Endothelial cell (in vitro differentiated cells): ENCODE measurements around the gene RFX7. TPM values are rescaled to one million over a fixed set of nuclear protein-coding genes. Genes with fewer than 3 reads are reported as not detected.

Experiments used
- DNase-seq: peaks from one replicate; pipeline ENCODE4 v3.0.0; 2021; ENCODE audit warnings: low spot score
- H3K27ac Mint-ChIP-seq: one replicate; pipeline ENCODE4 v1.8.0; 2021; ENCODE audit warnings: mixed read lengths, inconsistent platforms; ENCODE audit not compliant: unreplicated experiment
- H3K27me3 Mint-ChIP-seq: one replicate; pipeline ENCODE4 v1.8.0; 2021; ENCODE audit warnings: mild to moderate bottlenecking, moderate library complexity, mixed read lengths, inconsistent platforms; ENCODE audit not compliant: unreplicated experiment
- H3K36me3 Mint-ChIP-seq: one replicate; pipeline ENCODE4 v1.8.0; 2021; ENCODE audit warnings: mild to moderate bottlenecking, low read depth, mixed read lengths, inconsistent platforms; ENCODE audit not compliant: unreplicated experiment
- H3K4me1 Mint-ChIP-seq: one replicate; pipeline ENCODE4 v1.8.0; 2021; ENCODE audit warnings: mild to moderate bottlenecking, mixed read lengths, inconsistent platforms; ENCODE audit not compliant: unreplicated experiment
- H3K4me3 Mint-ChIP-seq: one replicate; pipeline ENCODE4 v1.8.0; 2021; ENCODE audit warnings: mild to moderate bottlenecking, mixed read lengths, inconsistent platforms; ENCODE audit not compliant: unreplicated experiment
- H3K9me3 Mint-ChIP-seq: one replicate; pipeline ENCODE4 v1.8.0; 2021; ENCODE audit warnings: mixed read lengths, inconsistent platforms; ENCODE audit not compliant: unreplicated experiment
- total RNA-seq: library from RNA; stranded (reverse); fragmentation: NEBNext Ultra II Directional; extraction: Animal tissue kit (Norgen Biotek cat#: 25700); gene quantifications from one replicate; pipeline ENCODE4 v1.2.1, GENCODE V29; 2021; ENCODE audit not compliant: unreplicated experiment
- TF ChIP-seq, protein P1 (sequence below): fragments of 200-600 bp; sonication (generic); IDR thresholded peaks from one replicate; pipeline ENCODE4 v1.5.0; 2021; ENCODE audit warnings: antibody characterized with exemption; ENCODE audit not compliant: unreplicated experiment

Gene RFX7
- total RNA-seq, 1 donor from 2014 or later: 37.7 TPM

DNA sequence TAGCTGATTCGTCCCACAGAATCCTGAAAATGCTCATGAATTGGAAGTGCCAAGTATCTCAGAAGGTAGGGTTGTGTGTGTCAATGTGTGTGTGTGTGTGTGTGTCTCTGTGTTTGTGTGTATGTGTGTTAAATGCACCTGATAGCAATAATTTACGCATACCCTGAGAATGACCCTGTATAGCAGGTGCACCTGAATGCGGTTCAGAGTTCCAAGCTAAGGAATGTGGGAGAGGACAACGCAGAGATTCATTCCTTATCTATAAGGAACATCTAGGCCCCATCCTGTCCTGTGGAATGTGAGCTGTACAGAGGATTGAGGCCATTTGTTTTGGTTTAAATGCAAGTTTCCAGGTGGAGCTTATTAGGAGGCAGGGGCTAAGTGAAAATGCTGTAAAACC lies 201.2 kb downstream of the RFX7 start:
- Mint-ChIP-seq H3K36me3 (no peaks in the 10 kb centered on the region), H3K4me1 (peaks cover 10% of the 10 kb centered on the region), H3K4me3 (no peak overlapping the region), H3K27ac (no peak overlapping the region), H3K9me3 (no peaks in the 10 kb centered on the region), H3K27me3 (peaks cover 4% of the 10 kb centered on the region)
- no peak for DNase-seq
- TF ChIP-seq, protein P1, sequence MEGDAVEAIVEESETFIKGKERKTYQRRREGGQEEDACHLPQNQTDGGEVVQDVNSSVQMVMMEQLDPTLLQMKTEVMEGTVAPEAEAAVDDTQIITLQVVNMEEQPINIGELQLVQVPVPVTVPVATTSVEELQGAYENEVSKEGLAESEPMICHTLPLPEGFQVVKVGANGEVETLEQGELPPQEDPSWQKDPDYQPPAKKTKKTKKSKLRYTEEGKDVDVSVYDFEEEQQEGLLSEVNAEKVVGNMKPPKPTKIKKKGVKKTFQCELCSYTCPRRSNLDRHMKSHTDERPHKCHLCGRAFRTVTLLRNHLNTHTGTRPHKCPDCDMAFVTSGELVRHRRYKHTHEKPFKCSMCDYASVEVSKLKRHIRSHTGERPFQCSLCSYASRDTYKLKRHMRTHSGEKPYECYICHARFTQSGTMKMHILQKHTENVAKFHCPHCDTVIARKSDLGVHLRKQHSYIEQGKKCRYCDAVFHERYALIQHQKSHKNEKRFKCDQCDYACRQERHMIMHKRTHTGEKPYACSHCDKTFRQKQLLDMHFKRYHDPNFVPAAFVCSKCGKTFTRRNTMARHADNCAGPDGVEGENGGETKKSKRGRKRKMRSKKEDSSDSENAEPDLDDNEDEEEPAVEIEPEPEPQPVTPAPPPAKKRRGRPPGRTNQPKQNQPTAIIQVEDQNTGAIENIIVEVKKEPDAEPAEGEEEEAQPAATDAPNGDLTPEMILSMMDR: no peak

DNA sequence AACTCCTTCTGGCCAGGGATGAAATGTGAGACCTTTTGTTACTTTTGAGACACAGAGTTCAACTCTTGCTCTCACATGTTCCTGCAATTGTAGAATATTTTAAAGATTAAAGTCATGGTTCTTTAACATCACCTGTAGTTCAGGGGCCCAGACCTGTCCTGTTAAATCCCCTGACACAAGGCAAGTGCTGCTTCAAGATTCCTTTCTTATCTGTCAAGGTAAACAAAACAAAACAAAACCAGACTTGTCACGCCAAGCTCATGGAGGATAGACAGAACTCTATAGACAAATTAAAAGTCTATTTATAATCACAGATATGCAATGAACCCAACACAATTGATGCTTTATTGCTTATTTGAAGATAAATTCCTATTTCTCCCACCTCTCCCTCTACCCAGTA lies 201.6 kb downstream of the RFX7 start:
- TF ChIP-seq, protein P1: no peak
- Mint-ChIP-seq H3K27ac (no peak overlapping the region), H3K27me3 (peaks cover 3% of the 10 kb centered on the region), H3K4me3 (no peak overlapping the region), H3K9me3 (no peaks in the 10 kb centered on the region), H3K4me1 (peaks cover 10% of the 10 kb centered on the region), H3K36me3 (no peaks in the 10 kb centered on the region)
- no peak for DNase-seq

DNA sequence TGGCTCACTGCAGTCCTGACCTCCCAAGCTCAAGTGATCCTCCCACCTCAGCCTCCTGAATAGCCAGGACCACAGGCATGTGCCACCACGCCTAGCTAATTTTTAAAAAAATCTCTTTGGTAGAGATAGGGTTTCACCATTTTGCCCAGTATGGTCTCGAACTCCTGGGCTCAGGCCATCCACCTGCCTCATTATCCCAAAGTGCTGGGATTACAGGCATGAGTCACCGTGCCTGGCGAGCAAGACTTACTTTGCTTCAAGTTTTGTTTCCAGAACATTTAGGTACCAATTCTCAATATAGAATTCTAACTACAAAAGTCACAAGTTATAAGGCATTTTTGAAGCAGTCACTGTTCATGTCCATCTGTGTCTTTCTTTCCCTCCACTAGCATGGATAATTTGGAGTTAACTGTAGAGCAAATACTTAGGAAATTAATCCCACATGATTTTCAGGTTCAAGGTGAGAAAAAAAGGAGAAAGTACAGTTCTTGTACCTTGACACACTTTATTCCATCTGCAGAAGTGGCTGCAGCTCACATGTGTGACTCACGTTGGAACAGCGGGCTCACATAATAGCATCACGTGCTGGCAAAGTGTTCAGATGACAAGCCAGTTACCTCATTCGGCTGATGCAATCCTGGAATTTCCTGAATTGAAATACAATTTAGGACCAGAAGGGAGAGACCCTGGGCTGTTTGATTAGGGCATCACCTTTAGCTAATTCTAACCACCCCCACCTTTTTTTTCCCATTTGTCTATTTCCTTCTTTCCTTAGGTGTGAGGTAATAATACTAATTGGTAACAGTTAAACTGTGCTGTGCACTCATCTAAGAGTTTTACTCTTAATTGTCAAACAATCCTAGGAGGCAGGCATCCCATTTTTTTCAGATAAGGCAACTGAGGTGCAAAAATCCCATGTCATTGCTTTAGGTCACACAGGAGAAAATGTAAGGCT lies 203.3 kb downstream of the RFX7 start:
- no peak overlapping the region for H3K27ac Mint-ChIP-seq
- TF ChIP-seq, protein P1: no peak
- no peaks in the 10 kb centered on the region for H3K36me3 Mint-ChIP-seq
- H3K9me3 Mint-ChIP-seq: no peaks in the 10 kb centered on the region
- DNase-seq: no peak
- H3K4me3 Mint-ChIP-seq: no peak overlapping the region
- H3K27me3 Mint-ChIP-seq: peaks cover 5% of the 10 kb centered on the region
- H3K4me1 Mint-ChIP-seq: peaks cover 10% of the 10 kb centered on the region

DNA sequence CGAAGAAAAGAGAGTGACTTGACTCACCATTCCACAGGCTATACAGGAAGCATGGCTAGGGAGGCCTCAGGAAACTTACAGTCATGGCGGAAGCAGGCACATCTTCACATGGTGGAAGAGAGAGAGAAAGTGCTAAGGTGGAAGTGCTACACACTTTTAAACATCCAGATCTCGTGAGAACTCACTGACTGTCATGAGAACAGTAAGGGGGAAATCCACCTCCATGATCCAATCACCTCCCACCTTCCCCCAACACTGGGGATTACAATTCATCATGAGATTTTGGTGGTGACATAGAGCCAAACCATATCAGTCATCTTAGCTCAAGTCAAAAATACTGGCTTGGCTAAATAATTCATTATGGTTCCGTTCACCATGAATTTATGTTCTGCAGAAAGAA lies 205.0 kb downstream of the RFX7 start:
- peaks cover 5% of the 10 kb centered on the region for H3K27me3 Mint-ChIP-seq
- H3K4me1 Mint-ChIP-seq: peaks cover 5% of the 10 kb centered on the region

DNA sequence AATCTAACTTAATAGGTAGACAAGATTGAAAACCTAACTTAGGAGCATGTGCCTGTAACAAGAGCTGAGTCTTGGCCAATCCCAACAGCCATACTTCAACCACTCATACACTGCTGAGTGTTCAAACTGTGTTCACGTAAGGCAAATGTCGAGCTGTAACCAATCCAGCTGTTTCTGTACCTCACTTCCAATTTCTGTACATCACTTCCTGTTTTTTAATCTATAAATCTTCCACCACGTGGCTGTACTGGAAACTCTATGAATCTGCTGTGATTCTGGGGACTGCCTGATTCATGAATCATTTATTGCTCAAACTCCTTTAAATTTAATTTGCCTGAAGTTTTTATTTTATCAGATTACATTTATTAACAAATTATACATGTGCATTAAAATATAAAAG lies 205.7 kb downstream of the RFX7 start:
- H3K4me3 Mint-ChIP-seq: no peak overlapping the region
- TF ChIP-seq, protein P1: no peak
- no peaks in the 10 kb centered on the region for H3K9me3 Mint-ChIP-seq
- no peaks in the 10 kb centered on the region for H3K36me3 Mint-ChIP-seq
- H3K27ac Mint-ChIP-seq: no peak overlapping the region
- peaks cover 5% of the 10 kb centered on the region for H3K27me3 Mint-ChIP-seq
- DNase-seq: no peak
- H3K4me1 Mint-ChIP-seq: peaks cover 2% of the 10 kb centered on the region

More for the DNA sequence above, 205.0 kb downstream of the RFX7 start:
- TF ChIP-seq, protein P1: no peak
- H3K27ac Mint-ChIP-seq: no peak overlapping the region
- no peaks in the 10 kb centered on the region for H3K36me3 Mint-ChIP-seq
- no peaks in the 10 kb centered on the region for H3K9me3 Mint-ChIP-seq
- no peak overlapping the region for H3K4me3 Mint-ChIP-seq
- no peak for DNase-seq
